ENCODE data around the gene RAB43.
"Not testable (repeated sequence)": the region's sequence is repeated elsewhere in the genome, so short reads cannot be mapped to it uniquely, and the experiment has no call there.

RAB43 gene
- total RNA-seq: 0.77 to 7.6 (median 2.1) reads per million in 18 experiments

DNA sequence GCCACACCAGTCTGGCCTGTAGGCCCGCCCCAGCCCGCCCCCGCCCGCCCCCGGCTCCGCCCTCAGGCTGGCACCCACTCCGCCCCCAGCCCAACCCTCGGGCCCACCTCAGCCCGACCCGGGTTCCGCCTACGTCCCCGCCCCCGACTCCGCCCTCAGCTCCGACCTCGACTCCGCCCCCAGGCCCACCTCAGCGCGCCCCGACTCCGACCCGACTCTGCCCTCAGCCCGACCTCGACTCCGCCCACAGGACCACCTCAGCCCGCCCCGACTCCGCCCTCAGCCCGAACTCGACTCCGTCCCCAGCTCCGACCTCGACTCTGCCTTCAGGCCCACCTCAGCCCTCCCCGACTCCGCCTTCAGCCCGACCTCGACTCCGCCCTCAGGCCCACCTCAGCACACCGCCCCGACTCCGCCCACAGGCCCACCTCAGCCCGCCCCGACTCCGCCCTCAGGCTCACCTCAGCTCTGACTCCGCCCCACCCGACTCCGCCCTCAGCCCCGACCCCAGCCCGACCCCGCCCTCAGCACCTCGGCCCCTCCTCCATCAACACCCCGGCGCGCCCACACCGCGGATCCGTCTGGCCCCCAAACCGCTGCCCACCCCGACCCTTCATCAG lies at the start of gene RAB43:
RAB43 (minus strand) TSS at position 13 of the 620 bp plus-strand sequence. CDS start 315 bp downstream, outside the sequence.
- DNase-seq: peak; percentile 43 to 51

DNA sequence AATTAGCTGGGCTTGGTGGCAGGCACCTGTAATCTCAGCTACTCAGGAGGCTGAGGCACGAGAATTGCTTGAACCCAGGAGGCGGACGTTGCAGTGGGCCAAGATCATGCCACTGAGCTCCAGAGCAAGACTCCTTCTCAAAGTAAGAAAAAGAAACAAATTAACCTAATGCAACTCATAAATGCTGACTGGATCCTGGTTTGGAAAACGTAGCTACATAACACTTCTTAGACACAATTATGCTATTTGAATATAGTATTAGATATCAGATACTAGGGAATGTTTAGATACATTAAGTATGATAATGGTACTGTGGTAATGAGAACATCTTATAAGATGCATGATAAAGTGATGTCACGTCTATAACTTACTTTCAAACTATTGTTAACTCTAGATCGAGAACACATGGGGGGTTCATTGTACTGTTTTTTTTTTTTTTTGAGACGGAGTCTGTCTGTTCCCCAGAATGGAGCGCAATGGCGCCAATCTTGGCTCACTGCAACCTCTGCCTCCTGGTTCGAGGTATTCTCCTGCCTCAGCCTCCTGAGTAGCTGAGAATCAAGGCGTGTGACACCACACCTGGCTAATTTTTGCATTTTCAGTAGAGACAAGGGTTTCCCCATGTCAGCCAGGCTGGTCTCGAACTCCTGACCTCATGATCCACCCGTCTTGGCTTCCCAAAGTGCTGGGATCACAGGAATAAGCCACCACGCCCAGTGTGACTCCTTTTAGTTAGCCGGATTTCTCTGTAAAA lies 45.2 kb upstream of the RAB43 start:
- DNase-seq: no peak

DNA sequence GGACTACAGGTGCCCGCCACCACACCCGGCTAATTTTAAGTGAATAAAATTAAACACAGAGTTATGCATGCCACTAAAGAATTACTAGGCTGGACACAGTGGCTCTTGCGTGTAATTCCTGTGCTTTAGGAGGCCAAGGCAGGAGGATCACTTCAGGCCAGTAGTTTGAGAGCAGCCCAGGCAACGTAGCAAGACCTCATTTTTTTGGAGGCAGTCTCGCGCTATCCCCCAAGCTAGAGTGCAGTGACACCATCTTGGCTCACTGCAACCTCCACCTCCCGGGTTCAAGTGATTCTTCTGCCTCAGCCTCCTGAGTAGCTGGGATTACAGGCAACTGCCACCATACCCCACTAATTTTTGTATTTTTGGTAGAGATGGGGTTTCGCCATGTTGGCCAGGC lies 44.0 kb upstream of the RAB43 start:
- not testable (repeated sequence) for DNase-seq

DNA sequence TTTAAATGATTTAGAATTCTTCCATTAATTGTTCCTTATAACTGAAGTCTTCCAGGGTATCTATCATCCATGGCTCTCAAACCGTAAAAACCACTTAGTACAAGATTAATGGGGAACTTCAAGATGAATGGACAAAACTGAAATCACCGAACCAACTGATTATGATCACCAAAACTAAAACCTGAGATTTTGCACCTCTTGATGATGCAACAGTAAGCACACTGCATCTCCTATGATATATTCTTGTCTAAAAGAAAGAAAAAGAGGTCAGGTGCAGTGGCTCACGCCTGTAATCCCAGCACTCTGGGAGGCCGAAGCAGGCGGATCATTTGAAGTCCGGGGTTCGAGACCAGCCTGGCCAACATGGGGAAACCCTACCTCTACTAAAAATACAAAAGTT lies 42.9 kb upstream of the RAB43 start:
- DNase-seq: no peak

DNA sequence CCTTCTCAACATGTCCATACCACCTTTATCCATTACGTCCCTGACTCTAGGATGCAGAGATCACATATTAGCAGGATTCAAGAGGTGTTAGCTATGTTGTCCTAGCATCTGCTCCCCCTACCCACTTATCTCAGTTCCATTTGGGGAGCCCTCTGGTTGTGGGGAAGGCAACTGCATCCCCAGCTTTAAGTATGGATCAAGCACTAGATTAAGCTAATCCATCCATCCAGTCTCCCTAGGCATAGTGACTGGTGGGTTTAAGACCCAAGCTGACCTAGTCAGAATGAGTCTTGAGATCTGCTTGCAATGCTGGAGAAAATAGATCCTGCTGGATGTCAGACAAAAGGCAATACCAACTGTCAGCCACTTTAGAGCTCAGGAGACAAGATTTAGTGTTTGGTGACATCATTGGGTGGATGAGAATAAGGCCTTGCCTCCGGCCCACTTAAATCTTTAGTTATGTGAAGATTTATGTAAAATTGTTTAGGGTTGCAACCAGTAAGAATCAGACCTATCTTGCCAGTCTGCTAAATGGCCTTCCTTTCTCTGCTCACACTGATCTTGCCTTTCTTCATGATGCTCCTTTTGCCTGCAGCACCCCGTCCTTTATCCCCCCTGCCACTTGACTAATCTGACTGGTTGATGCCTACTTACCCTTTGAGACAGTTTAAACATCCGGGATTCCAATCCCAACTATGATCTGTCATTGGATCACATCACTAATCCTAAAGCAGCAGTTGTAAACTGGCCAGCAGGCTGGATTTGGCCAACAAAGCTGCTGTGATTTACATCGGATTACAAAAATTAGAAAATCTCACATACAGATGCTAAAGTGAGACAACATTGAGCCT lies 41.4 kb upstream of the RAB43 start:
- no peak for DNase-seq

DNA sequence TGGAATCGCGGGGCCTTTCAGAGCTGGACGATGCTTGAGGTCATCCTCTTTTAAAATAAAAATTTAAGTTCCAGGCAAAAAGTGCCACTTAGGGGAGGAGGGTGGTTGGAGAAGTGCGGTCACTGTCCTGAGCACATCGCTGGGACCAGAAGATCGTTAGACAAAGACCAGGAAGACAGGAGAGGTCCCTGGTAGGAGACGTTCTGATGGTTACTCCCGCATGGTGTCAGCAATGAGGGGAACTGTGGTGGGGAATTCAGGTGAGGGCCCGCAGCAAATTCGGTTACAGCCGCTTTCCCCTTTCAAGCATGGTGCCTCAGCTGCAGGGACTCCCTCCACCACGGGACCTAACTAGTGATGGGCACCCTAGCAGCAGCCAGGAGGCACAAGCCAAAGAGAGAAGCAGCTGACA lies 40.3 kb upstream of the RAB43 start:
- DNase-seq: peak; percentile 43 to 48

DNA sequence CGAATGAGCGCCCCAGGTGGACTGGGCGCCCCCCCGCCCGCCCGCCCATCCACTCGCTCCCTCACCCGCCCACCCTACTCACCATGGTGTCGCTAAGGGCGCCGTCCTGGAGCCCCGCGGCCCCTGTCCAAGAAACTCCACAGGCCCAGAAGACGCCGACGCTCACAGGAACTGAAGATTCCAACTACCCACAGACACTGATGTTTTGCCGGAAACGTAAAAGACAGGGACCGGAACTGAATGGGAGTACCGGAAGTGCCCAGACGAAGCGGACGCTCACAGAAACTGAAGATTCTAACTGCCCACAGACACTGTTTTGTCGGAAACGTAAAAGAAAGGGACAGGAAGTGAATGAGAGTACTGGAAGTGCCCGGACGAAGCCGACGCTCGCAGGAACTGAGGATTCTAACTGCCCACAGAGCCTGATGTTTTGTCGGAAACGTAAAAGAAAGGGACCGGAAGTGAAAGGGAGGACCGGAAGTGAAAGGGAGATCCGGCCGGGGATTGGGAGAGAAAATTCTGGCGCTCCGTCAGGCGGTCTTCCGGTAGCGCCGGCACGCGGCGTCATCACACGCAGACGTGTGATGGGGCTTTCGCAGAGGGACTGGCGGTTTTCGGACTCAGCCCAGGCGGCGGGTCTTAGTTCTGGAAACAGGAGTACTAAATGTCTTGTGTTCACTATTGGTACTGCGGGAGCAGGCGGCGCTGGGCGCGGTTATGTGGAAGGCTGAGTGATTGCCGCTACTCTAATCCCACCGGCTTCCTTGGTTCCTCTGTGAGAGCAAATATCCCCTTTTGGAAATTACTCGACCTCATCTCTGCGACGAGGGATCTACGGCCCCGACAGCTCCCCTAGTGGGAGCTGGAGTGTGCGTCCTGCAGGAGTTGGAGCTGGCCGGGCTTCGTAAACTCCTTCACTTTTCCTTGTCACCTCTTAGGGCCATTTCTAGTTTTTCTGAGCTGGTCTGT lies 39.6 kb upstream of the RAB43 start, which contains the start of gene ISY1:
ISY1 (minus strand) TSS at position 173 of the 969 bp plus-strand sequence; CDS start at position 85, 88 bp downstream.
- peak; percentile 96 for DNase-seq

DNA sequence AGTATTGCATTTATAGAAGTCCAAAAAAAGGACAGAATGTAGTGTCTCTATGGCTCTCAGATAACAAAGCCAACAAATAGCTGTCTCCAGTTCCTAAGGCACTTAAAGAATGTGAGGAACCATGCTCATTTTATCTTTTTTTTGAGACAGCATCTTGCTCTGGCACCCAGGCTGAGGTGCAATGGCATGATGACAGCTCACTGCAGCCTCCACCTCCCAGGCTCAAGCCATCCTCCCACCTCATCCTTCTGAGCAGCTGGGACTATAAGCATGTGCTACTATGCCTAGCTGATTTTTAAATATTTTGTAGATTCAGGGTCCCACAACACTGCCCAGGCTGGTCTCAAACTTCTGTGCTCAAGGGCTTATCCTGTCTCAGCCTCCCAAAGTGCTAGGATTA lies 23.2 kb upstream of the RAB43 start:
- no peak for DNase-seq

DNA sequence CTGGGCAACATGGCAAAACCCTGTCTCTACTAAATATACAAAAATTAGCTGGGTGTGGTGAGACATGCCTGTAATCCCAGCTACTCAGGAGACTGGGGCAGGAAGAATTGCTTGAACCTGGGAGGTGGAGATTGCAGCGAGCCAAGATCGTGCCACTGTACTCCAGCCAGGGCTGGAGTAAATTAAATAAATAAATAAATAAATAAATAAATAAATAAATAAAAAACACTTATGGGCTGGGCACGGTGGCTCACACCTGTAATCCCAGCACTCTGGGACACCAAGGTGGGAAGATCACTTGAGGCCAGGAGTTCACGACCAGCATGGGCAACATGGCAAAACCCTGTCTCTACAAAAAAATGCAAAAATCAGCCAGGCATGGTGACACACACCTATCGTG lies 19.4 kb upstream of the RAB43 start:
- not testable (repeated sequence) for DNase-seq

DNA sequence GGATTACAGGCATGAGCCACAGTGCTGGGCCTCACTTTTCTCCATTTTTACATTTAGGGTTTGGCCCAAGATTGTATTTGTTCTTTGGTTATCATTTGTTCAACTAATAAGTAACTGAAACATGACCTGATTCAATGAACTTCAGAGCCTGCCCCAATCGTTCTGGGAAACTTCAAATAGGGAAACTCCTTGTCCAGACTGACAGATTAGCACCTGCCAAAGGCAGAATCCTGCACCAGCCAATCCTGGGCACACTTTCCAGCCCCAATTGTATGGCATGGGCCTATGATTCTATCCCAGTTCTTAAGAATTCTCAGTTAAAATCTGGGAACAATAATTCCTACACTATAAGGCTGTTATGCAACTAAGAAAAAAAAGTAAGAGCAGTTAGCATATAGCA lies 18.3 kb upstream of the RAB43 start:
- no peak for DNase-seq

DNA sequence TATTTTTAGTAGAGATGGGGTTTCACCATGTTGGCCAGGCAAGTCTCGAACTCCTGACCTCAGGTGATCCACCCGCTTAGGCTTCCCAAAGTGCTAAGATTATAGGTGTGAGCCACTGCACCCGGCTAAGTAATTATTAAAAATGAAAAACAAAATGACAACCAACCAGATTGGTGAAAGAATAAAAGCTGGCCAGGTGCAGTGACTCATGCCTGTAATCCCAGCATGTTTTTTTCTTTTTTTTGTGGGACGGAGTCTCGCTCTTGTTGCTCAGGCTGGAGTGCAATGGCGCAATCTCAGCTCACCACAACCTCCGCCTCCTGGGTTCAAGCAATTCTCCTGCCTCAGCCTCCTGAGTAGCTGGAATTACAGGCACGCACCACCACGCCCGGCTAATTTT lies 14.7 kb upstream of the RAB43 start:
- DNase-seq: not testable (repeated sequence)

DNA sequence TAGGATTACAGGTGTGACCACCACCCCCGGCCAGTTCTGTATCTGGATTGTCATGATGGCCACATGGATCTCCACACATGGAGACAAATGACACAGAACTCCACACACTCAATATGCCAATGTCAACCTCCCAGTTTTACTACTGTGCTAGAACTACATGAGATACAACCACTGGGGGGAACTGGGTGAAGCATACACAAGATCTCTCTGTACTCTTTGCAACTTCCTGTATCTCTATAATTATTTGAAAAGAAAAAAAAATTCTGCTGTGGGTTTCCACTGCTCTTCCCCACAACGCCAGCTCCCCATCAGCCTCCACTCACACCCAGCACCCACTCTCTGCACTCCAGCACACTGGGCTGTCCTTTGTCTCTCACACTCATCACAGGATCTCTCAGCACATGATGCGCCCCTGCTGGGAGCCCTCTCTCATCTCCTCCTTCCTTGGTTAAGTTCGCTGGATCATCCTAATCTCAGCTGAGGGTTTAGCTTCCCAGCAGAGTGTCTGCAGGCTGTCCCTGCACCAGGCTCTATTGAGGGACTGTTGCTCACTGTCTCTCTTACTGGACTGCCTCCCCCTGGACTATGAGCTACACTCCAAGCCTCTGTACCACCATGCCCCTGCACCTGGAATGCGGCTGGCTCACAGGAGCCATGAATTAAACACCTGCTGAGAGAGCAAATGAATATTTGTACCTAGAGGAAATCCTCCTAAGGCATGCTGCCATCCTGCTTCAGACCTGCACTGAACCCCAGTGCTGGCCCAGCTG lies 10.7 kb upstream of the RAB43 start:
- DNase-seq: no peak

DNA sequence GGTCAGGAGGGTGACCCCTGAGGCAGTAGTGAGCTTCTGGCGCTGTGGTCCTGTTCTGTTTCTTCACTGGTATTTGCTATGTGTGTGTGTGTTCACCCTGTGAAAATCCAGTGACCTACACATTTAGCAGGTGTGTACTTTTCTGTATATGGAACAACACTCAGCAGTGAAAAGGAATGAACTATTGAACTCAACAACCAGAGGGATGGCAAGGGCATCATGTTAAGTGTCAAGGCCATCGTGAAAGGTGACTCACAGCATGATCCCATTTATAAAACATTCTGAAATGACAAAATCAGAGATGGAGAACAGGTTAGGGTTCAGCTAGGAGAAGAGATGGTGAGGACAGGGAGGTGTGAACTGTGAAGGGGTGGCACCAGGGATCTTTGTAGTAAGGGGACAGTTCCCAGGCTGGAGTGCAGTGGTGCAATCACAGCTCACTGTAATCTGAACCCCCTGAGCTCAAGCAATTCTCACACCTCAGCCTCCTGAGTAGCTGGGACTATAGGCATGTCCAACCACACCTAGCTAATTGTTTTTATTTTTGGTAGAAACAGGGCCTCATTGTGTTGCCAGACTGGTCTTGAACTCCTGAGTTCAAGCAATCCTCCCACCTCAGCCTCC lies 10.0 kb upstream of the RAB43 start:
- no peak for DNase-seq

DNA sequence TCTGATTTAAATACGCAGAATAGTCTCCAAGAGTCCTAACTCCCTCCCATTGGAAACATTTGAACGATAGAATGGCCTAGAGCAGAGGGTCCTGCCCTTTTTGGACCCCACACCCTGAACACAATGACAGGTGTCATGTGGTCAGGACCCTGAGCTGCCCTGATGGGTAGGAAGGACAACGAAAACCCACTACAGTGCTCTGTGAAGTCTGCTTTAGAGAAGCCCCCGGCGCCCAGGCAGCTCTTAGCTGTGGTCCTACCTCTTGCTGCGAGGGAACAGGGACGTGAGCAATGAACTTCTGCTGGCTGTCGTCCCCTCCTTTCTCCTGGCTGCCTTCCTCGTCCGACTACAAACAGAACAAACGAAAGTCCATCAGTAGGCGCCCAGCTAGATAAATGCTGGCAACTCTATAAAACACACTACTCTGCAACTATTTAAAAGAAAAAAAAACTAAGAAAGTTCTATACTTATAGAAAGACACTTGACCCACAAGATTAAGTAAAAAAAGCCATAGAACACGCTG lies 8.7 kb upstream of the RAB43 start:
- DNase-seq: no peak

DNA sequence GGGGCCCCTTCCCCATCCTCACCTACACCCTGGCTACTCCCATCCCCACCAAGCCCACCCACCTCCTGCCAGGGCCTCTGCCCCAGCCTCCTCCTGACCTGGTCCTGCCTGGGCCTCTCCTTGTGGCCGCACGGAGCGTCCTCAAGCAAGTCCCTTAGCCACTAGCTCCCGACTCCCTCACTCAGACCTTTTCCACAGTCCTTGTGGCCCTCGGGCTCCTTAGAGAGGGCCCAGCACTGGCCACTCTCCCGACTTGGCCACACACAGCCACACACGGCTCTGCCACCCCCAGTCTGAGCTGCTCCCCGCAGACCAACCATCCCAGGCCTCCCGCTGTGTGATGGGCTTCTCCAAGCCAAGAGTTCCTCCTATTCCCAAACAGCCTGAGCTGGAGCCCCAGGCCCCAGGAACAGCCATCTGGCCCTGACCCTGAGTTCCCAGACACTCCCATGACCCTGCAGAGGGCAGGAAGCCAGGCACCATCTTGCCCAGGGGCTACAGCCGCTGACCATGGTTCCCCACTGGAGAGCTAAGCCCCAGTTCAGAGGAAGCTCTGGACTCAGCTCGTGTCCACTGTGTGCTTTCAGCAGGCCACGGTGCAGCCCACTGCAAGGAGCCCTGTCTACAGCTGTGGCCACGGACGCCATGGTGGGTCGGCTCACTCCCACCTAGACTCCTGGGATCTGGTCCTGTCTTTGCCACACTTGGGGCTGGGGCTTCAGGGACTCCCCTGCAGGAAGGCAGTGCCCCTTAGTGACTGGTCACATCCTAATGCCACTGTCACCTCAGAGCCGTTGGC lies 7.0 kb upstream of the RAB43 start:
- no peak for DNase-seq

DNA sequence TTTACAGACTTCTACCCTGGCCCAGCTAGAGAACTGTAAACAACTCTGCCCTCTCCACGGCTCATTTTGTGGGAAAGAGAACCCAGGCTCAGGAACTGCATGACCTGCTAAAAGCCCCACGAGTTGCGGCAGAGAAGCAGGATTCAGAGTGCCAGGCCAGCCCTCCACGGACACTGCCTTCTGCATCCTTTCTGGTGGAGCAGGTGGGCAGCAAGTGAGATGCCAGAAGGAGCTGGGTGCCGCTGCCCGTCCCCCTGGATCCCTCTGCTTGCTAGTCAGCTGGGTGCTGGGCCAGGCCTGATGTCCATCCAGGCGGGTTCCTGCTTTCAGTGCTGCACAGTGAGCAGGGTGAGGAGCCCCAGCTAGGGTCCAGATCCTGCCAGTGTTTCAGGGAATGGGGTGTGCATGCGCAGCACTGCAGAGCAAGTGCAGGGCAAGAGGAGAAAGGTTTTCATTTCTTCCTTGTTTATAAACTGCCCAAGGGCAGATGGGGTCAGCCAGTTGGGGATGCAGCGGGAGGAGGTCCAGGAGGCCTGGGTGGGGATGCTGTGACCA lies 5.2 kb upstream of the RAB43 start:
- DNase-seq: no peak

DNA sequence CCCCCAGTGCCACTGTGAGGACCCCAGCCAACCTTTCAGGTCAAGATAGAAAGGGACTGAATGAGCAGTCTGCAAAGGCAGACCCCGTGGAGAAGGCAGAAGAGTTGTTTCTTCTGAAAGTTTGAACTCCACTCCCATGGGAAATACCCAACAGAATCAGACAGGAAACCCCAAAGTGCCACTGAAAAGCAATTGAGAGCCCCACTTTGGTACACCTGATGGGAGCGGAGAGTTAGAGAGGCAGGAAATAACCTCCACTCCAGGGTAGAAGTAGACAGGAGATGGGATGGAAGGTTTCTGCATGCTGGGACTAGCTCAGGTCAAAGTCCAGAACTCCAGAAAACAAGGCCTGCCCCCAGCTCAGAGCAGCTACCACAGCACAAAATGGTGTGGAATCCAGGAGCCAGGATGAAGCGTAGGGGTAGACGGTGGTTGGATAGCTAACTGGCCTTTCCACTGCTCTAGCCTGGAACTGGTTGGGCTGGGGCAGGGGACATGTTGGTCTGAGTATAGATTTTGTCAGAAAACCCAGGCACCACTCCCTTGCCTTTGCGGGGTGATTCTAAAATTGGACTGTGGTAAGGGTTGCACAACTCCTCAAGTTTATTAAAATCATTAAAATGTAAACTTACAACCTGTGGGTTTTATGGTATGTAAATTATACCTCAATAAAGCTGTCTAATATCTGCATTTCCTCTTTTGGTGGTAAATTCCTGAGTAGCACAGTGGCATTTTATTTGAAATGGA lies 1.9 kb upstream of the RAB43 start:
- peak in 1 of 2 donors; percentile 13 for DNase-seq

DNA sequence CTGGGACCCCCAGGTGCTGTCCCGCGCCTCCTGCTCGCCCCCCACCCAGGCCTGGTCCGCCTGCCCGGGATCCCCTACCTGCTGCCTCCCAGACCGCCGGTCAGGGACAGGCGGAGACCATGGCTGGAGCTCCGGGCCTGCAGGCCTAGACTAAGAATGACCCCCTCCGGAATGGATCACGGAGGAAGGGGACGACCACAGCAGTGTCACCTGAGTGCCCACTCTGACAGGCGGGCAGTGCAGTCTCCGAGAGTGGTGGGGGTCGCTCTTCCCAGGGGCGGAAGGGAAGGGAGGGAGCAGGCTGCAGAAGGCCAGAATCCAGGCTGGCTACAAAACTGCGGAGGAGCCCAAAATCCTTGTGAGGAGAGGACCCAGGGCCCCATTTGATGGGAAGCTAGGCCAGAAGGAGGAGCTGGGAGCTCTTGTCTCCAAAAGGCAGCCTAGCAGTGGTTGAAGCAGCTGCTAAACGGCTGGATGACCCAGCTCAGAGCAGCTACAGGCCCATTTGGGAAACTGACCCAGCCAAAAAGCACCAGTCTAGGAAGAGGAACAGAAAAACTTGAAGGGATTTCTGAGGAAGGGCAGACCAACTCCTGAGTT lies 908 bp upstream of the RAB43 start:
- peak in 1 of 2 donors; percentile 17 for DNase-seq

Data from inflammatory macrophage (primary cell).